Fibroblast of lung (primary cell): ENCODE measurements around the gene RAB34. TPM values are rescaled to one million over a fixed set of nuclear protein-coding genes. Genes with fewer than 3 reads are reported as not detected.

Experiments
- DNase-seq, 2 donors: peaks; one replicate each; pipeline versions ENCODE4 v3.0.0 to v3.0.0-alpha.2; 2010; ENCODE audit warnings: low read depth in 2 of 2
- H2AFZ ChIP-seq: 2 replicates; pipeline ENCODE4 v1.5.1; 2012; ENCODE audit warnings: low read length, control low read depth, inconsistent platforms
- H3K27ac ChIP-seq: 2 replicates; pipeline ENCODE4 v1.5.1; 2011; ENCODE audit warnings: low read length, control low read depth; ENCODE audit not compliant: insufficient read depth
- H3K27me3 ChIP-seq: 2 replicates; pipeline ENCODE4 v1.5.1; 2011; ENCODE audit warnings: mild to moderate bottlenecking, low read length; ENCODE audit not compliant: control insufficient read depth, insufficient read depth
- H3K36me3 ChIP-seq: 2 replicates; pipeline ENCODE4 v1.5.1; 2011; ENCODE audit warnings: low read length; ENCODE audit not compliant: control insufficient read depth, insufficient read depth
- H3K4me1 ChIP-seq: 2 replicates; pipeline ENCODE4 v1.5.1; 2011; ENCODE audit warnings: low read length; ENCODE audit not compliant: control insufficient read depth, insufficient read depth; ENCODE audit errors: extremely low read depth
- H3K4me2 ChIP-seq: 2 replicates; pipeline ENCODE4 v1.5.1; 2011; ENCODE audit warnings: low read length, control low read depth; ENCODE audit not compliant: insufficient read depth; ENCODE audit errors: extremely low read depth
- H3K4me3 ChIP-seq, 4 experiments: fragments of 200-600 bp in 1 of 4; sonication (generic) in 1 of 4; replicated peaks in 1 of 4; 2 replicates each; pipeline ENCODE4 v1.5.1; 2011 to 2016; ENCODE audit warnings: low read length in 4 of 4, low read depth in 3 of 4, mild to moderate bottlenecking in 3 of 4, control low read depth in 2 of 4, inconsistent platforms in 1 of 4, mixed read lengths in 1 of 4; ENCODE audit not compliant: insufficient read depth in 1 of 4; ENCODE audit errors: control extremely low read depth in 1 of 4
- H3K79me2 ChIP-seq: 2 replicates; pipeline ENCODE4 v1.5.1; 2012; ENCODE audit warnings: mild to moderate bottlenecking, low read length, inconsistent platforms; ENCODE audit not compliant: control insufficient read depth, insufficient read depth
- H3K9ac ChIP-seq: 2 replicates; pipeline ENCODE4 v1.5.1; 2011; ENCODE audit warnings: mild to moderate bottlenecking, low read length, control low read depth; ENCODE audit not compliant: insufficient read depth
- H3K9me3 ChIP-seq: 2 replicates; pipeline ENCODE4 v1.5.1; 2012; ENCODE audit warnings: low read depth, low read length; ENCODE audit not compliant: control insufficient read depth, insufficient read depth
- H4K20me1 ChIP-seq: 2 replicates; pipeline ENCODE4 v1.5.1; 2011; ENCODE audit warnings: low read length; ENCODE audit not compliant: control insufficient read depth, insufficient read depth; ENCODE audit errors: extremely low read depth
- EZH2 ChIP-seq: IDR thresholded peaks from 2 replicates; pipeline ENCODE4 v1.5.1; 2012; ENCODE audit warnings: low read length, control low read depth, mild to moderate bottlenecking; ENCODE audit errors: missing control alignments
- polyA minus RNA-seq: library from RNA; depleted of rRNA, polyadenylated mRNA; stranded (reverse); fragments of >200 nt; gene quantifications from 2 replicates; pipeline ENCODE4 v1.2.3, GENCODE V29; 2011; ENCODE audit warnings: low replicate concordance
- polyA plus RNA-seq, 2 donors: library from polyadenylated mRNA; depleted of rRNA in 1 of 2; stranded (reverse) in 1 of 2; unstranded in 1 of 2; fragments of >200 nt; gene quantifications; 2 replicates each; pipeline ENCODE4 v1.2.1, GENCODE V29; 2011 to 2012; ENCODE audit warnings: missing spikeins in 1 of 2
- total RNA-seq: library from RNA; depleted of rRNA; stranded (reverse); fragments of >200 nt; gene quantifications from 2 replicates; pipeline ENCODE4 v1.2.1, GENCODE V29; 2014
- TF ChIP-seq, protein P1 (sequence below), 2 donors: IDR thresholded peaks in 1 of 2; conservative IDR thresholded peaks in 1 of 2; 1 replicate in 1 of 2; 2 replicates in 1 of 2; pipeline ENCODE4 v1.5.1; 2011 to 2012; ENCODE audit warnings: low read length in 2 of 2, control low read depth in 1 of 2, inconsistent platforms in 1 of 2, low read depth in 1 of 2, mild to moderate bottlenecking in 1 of 2

The RAB34 gene, protein sequence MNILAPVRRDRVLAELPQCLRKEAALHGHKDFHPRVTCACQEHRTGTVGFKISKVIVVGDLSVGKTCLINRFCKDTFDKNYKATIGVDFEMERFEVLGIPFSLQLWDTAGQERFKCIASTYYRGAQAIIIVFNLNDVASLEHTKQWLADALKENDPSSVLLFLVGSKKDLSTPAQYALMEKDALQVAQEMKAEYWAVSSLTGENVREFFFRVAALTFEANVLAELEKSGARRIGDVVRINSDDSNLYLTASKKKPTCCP
- total RNA-seq: 159 and 174 TPM in 2 replicates
- polyA plus RNA-seq: 287 and 338 TPM in 2 replicates
- polyA plus RNA-seq (2012): 210 and 269 TPM in 2 replicates
- 474 and 535 TPM in 2 replicates for polyA minus RNA-seq

DNA sequence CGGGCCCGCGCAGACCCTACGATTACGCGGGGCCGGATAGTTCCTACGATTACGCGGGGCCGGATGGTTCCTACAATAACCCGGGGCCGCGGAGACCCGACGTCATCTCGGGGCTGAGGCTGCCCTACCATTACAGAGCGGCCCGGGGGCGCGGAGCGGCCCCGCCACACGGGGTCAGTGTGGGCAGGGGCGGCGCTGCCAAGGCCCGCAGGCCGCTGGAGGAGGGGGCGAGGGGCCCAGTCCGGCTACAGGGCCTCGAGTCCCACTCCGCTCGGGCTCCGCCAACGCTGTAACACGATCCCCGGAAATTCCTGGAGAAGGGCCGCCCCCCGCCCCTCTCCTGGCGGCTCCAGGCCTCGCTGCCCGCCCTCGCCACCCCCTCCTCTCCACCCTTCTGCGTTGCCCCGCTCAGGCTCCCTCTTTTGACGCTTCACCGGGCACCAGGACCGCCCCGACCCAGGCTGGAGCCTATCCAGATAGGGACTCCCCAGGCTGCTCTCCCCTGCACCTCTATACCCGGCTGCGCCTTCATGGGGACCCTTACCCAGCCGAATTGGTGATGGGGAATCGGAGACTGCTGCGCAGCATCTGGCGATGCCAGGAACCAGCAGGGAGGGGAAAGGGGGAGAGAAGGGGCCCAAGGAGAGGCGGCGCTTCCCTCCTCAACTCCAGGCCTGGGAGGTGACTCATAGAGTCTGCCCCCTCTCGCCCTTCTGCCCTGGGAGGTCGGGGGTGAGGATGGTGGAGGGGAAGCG lies at the start of gene RAB34:
Gene RAB34 (minus strand): TSS at position 291 of the 755 bp plus-strand sequence. CDS start 602 bp downstream, outside the sequence.
- H3K79me2 ChIP-seq: peaks cover 54% of the 10 kb centered on the region
- H4K20me1 ChIP-seq: no peaks in the 10 kb centered on the region
- no peak for TF ChIP-seq EZH2
- TF ChIP-seq, protein P1, sequence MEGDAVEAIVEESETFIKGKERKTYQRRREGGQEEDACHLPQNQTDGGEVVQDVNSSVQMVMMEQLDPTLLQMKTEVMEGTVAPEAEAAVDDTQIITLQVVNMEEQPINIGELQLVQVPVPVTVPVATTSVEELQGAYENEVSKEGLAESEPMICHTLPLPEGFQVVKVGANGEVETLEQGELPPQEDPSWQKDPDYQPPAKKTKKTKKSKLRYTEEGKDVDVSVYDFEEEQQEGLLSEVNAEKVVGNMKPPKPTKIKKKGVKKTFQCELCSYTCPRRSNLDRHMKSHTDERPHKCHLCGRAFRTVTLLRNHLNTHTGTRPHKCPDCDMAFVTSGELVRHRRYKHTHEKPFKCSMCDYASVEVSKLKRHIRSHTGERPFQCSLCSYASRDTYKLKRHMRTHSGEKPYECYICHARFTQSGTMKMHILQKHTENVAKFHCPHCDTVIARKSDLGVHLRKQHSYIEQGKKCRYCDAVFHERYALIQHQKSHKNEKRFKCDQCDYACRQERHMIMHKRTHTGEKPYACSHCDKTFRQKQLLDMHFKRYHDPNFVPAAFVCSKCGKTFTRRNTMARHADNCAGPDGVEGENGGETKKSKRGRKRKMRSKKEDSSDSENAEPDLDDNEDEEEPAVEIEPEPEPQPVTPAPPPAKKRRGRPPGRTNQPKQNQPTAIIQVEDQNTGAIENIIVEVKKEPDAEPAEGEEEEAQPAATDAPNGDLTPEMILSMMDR (conservative IDR thresholded peaks at IDR 0.05 in 1 of 2, IDR thresholded peaks at IDR 0.05 in 1 of 2; ENCODE audit: low read depth in 1 of 2, low read length in 2 of 2): peak; percentile 16 to 19
- peak; percentile 91 to 92 for DNase-seq
- peak within 1 kb of the TSS; percentile 88 for H3K4me2 ChIP-seq
- H3K27ac ChIP-seq: peak within 1 kb of the TSS; percentile 88
- H3K4me3 ChIP-seq: peak within 1 kb of the TSS; percentile 75 to 86 (median 84)
- H3K36me3 ChIP-seq: peaks cover 29% of the 10 kb centered on the region
- H3K27me3 ChIP-seq: no peaks in the 10 kb centered on the region
- peaks cover 11% of the 10 kb centered on the region for H3K4me1 ChIP-seq
- no peak within 1 kb of the TSS for H2AFZ ChIP-seq
- H3K9me3 ChIP-seq: no peaks in the 10 kb centered on the region
- H3K9ac ChIP-seq: peak within 1 kb of the TSS; percentile 91

DNA sequence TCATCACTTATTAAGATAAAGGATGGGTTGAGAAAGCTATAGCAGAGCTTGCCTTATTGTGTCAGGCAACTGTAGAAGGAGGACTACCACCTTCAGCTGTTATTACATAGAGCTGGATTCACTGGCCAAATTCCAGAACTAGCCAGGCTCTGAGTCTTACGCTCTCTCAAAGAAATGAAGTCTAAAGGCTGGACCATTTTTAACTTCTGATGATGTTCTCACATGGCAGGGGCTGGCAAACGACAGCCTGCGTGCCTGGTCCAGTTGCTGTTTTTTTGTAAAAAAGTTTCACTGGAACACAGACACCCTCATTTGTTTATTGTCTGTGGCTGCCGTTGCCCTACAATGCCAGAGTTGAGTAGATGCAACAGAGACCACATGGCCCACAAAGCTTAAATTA lies 47.4 kb upstream of the RAB34 start:
- no peak overlapping the region for H3K4me3 ChIP-seq
- TF ChIP-seq, protein P1 (conservative IDR thresholded peaks at IDR 0.05 in 1 of 2, IDR thresholded peaks at IDR 0.05 in 1 of 2; ENCODE audit: low read depth in 1 of 2, low read length in 2 of 2): no peak
- TF ChIP-seq EZH2: no peak
- H3K27ac ChIP-seq: no peak overlapping the region
- no peaks in the 10 kb centered on the region for H3K4me1 ChIP-seq
- no peak overlapping the region for H3K4me2 ChIP-seq
- H3K9ac ChIP-seq: no peak overlapping the region
- no peaks in the 10 kb centered on the region for H4K20me1 ChIP-seq
- DNase-seq: no peak
- H3K79me2 ChIP-seq: peaks cover 1% of the 10 kb centered on the region
- H2AFZ ChIP-seq: no peak overlapping the region
- no peaks in the 10 kb centered on the region for H3K27me3 ChIP-seq
- no peaks in the 10 kb centered on the region for H3K9me3 ChIP-seq
- no peaks in the 10 kb centered on the region for H3K36me3 ChIP-seq

DNA sequence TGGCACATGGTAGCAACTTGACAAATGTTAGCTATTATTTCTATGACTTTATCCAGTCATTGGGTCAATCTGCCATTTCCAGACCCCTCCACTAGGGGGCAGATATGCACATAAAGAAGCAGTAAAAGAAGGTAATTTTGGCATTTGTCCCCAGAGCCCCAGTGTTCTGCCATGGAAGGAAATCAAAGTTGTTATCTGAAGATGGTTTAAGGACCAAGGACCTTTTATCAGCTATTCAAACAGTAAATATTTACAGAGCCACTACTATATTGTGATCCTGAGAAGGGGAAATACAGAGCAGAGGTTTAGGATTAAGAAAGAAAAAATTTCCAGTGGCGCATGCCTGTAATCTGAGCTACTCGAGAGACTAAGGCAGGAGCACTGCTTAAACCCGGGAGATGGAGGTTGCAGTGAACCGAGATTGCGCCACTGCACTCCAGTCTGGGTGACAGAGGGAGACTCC lies 46.2 kb upstream of the RAB34 start:
- Histone ChIP-seq H3K4me1 (no peaks in the 10 kb centered on the region), H3K79me2 (peaks cover 1% of the 10 kb centered on the region), H4K20me1 (no peaks in the 10 kb centered on the region), H3K9ac (no peak overlapping the region), H3K27me3 (no peaks in the 10 kb centered on the region), H3K36me3 (peaks cover 7% of the 10 kb centered on the region), H2AFZ (no peak overlapping the region), H3K4me3 (no peak overlapping the region), H3K9me3 (no peaks in the 10 kb centered on the region), H3K4me2 (no peak overlapping the region), H3K27ac (no peak overlapping the region)
- no peak for TF ChIP-seq EZH2
- TF ChIP-seq, protein P1 (conservative IDR thresholded peaks at IDR 0.05 in 1 of 2, IDR thresholded peaks at IDR 0.05 in 1 of 2; ENCODE audit: low read depth in 1 of 2, low read length in 2 of 2): peak; percentile 81 to 89
- peak; percentile 56 to 85 for DNase-seq
